D721Med (cell line): ENCODE data around the gene TMTC4.
A peak's percentile ranks its signal among the peaks of the same experiment; 100 is the strongest.

Source experiments
- DNase-seq: peaks from one replicate; pipeline ENCODE4 v3.0.0; 2011; ENCODE audit warnings: low spot score; ENCODE audit not compliant: insufficient read length
- FAIRE-seq: peaks from 2 replicates; lab custom pipeline; 2011; peaks lifted over from hg19 to GRCh38; lab: Jason Lieb, UNC
- CTCF ChIP-seq: IDR thresholded peaks from 2 replicates; pipeline ENCODE4 v1.5.1; 2012; ENCODE audit warnings: mild to moderate bottlenecking, control low read depth; ENCODE audit not compliant: insufficient read depth; ENCODE audit errors: missing control alignments

Gene TMTC4

DNA sequence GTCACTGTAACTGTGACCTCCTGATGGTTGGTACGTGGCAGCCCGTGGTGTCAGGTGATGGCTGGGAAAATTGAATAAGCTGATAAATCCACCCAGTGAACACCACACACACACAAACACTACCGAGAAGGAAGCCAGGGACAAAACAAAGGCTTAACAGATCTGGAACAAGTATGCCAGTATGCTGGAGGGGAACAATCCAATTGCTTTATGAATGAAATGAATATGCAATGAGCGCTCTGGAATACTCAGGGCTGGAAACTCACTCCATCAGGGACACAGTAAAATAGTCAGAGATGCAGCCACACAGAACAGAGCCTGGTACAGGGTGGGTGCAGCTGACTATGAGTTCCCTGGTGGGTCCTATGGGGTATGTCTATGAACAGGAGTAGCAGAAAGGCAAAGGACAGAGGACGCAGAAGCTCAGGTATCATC, 16.7 kb downstream of the TMTC4 start:
- DNase-seq (no peak), FAIRE-seq (no peak)
- TF ChIP-seq CTCF: no peak

- FAIRE-seq: no peak
- no peak for DNase-seq
- no peak for TF ChIP-seq CTCF
Measured at GRCh38 chr13:100652510-100652909, 22.1 kb downstream of the TMTC4 start.

DNA sequence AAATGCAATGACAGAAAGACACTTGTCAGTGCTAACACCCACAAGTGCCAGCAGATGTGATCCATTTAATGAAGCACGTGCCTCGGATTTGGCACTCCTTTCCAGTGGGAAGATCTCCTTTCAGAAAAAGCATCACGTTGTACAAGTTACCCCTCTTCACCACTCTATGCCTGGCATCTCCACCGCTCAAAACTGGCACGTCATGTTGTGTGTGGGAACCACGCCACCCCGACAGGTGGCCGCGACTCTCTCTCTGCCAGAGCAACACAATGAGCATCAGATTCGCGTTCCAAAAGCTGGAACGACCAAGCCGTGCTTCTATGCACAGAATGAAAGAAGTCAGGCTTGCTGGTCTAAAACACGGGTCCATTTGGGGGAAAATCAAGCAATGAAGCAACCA, 24.3 kb downstream of the TMTC4 start:
- FAIRE-seq (no peak), DNase-seq (no peak)
- TF ChIP-seq CTCF: no peak

GRCh38 chr13:100648354-100648753, 26.2 kb downstream of the TMTC4 start:
- FAIRE-seq (no peak), DNase-seq (no peak)
- no peak for TF ChIP-seq CTCF

DNA sequence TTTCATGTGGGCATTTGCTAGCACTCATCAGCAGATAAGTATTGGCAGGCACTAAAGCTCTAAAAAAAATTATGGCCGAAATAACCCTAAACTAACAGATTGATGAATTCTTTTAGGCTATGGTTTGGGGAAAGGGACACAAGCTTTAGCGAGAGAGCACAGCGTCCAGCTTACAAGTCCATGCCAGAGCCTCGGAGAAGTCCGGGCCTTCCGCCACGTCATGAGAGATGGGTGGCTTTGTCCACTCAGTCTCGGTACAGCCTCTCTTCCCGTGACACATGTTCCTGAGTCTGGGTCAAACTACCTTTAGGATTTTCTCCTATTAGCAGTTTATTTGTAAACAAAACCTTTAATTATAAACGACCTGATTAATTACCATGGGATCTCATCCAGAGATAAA, 27.7 kb downstream of the TMTC4 start:
- DNase-seq (no peak), FAIRE-seq (no peak)
- no peak for TF ChIP-seq CTCF

DNA sequence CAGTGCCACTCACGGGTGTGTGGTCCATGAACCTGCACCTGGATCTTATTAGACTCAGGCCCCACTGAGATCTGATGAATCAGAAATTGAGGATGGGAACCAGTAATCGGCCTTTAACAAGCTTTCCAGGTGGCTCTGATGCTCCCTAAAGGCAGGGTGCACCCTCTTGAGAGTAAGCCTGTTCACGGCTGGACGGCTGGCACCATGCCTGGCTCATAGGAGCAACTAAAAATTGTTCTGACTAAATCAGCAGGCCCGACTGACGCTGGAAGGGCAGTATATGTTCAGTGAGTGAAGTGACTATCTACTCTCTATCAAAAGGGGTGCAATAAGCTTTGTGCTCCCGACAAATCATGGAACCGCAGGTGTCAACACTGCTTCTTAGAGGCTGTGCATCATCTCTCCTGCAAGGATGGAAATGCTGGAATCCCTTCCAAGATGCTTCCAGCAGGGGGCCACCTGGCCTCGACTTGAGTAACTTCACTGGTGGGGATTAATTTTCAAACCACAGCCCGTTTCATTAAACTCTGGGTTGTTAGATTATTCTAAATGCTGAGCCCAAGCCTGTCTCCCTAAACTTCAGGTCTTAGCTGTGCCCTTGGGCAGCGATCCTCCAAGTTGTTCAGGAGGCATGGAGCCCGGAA, 28.4 kb downstream of the TMTC4 start:
- DNase-seq (no peak), FAIRE-seq (no peak)
- peak; percentile 41 for TF ChIP-seq CTCF

GRCh38 chr13:100645382-100645781, 29.2 kb downstream of the TMTC4 start:
- no peak for TF ChIP-seq CTCF
- DNase-seq: no peak
- FAIRE-seq: no peak
